OCI-LY7 (cell line): ENCODE results near the gene DDB1. TPM values are rescaled to one million over a fixed set of nuclear protein-coding genes. Genes with fewer than 3 reads are reported as not detected.

Experiments
- BruUV-seq: library from RNA; stranded (reverse); fragments of 400-500 nt; replicated peaks from 2 replicates; lab custom pipeline; 2021; lab: Mats Ljungman, UMichigan
- CTCF ChIA-PET: fragments of 300-600 bp; sonication (Branson Sonifier 250); formaldehyde crosslinking; loops from one replicate; lab custom pipeline; 2022; ENCODE audit warnings: antibody characterized with exemption; ENCODE audit not compliant: unreplicated experiment; lab: Charles Lee
- POLR2A ChIA-PET: fragments of 300-600 bp; sonication (Branson Sonifier 250); formaldehyde crosslinking; loops from one replicate; lab custom pipeline; 2022; ENCODE audit warnings: antibody characterized with exemption; lab: Charles Lee
- DNase-seq: peaks from one replicate; pipeline ENCODE4 v3.0.0-alpha.2; 2015; ENCODE audit warnings: low spot score
- H2AFZ ChIP-seq: fragments of 200-600 bp; sonication (generic), shearing (Covaris generic); 2 replicates; pipeline ENCODE4 v1.6.1; 2014; ENCODE audit warnings: mild to moderate bottlenecking, antibody characterized with exemption, low read length, moderate library complexity
- H3K27ac ChIP-seq: fragments of 200-600 bp; sonication (generic); 2 replicates; pipeline ENCODE4 v1.5.1; 2014; ENCODE audit warnings: mixed run types, low read depth, mild to moderate bottlenecking, moderate library complexity, low read length, inconsistent platforms; ENCODE audit not compliant: poor library complexity, severe bottlenecking
- H3K36me3 ChIP-seq: fragments of 200-600 bp; sonication (generic); 2 replicates; pipeline ENCODE4 v1.6.1; 2014; ENCODE audit warnings: mild to moderate bottlenecking, antibody characterized with exemption, low read length, moderate library complexity, mixed read lengths; ENCODE audit not compliant: insufficient read depth
- H3K4me1 ChIP-seq: fragments of 200-600 bp; sonication (generic); 2 replicates; pipeline ENCODE4 v1.5.1; 2014; ENCODE audit warnings: mild to moderate bottlenecking, low read length; ENCODE audit not compliant: insufficient read depth, poor library complexity, severe bottlenecking
- H3K4me2 ChIP-seq: fragments of 200-600 bp; sonication (generic); 2 replicates; pipeline ENCODE4 v1.6.1; 2014; ENCODE audit warnings: mild to moderate bottlenecking, low read length
- H3K4me3 ChIP-seq: fragments of 200-600 bp; sonication (generic); 2 replicates; pipeline ENCODE4 v1.5.1; 2014; ENCODE audit warnings: mild to moderate bottlenecking, low read depth, low read length; ENCODE audit not compliant: poor library complexity, severe bottlenecking
- H3K79me2 ChIP-seq: fragments of 200-600 bp; sonication (generic); 2 replicates; pipeline ENCODE4 v1.6.1; 2016; ENCODE audit warnings: low read depth, mild to moderate bottlenecking, low read length, moderate library complexity, mixed read lengths; ENCODE audit not compliant: insufficient read depth
- H3K9me2 ChIP-seq: fragments of 200-600 bp; sonication (generic); 2 replicates; pipeline ENCODE4 v1.6.1; 2016; ENCODE audit warnings: mild to moderate bottlenecking, low read length, mixed read lengths; ENCODE audit not compliant: insufficient read depth
- H3K9me3 ChIP-seq: fragments of 200-600 bp; sonication (generic); 2 replicates; pipeline ENCODE4 v1.6.1; 2014; ENCODE audit warnings: mild to moderate bottlenecking, mixed run types, low read length, mixed read lengths
- H4K20me1 ChIP-seq: fragments of 200-600 bp; sonication (generic); 2 replicates; pipeline ENCODE4 v1.6.1; 2014; ENCODE audit warnings: mild to moderate bottlenecking, antibody characterized with exemption, low read length, moderate library complexity, mixed read lengths; ENCODE audit not compliant: insufficient read depth
- CTCF ChIP-seq: fragments of 200-600 bp; sonication (generic); conservative IDR thresholded peaks from 2 replicates; pipeline ENCODE4 v1.5.1; 2014; ENCODE audit warnings: mild to moderate bottlenecking, antibody characterized with exemption, low read length, moderate library complexity, mixed read lengths
- EZH2phosphoT487 ChIP-seq: fragments of 200-600 bp; sonication (generic); IDR thresholded peaks from 2 replicates; pipeline ENCODE4 v1.6.1; 2018; ENCODE audit warnings: low read depth, borderline replicate concordance, mild to moderate bottlenecking, mixed run types, antibody characterized with exemption, low read length, moderate library complexity, mixed read lengths
- intact Hi-C: fragments of 100-400 bp; cut with micrococcal nuclease; formaldehyde crosslinking; loops from one replicate; pipeline ENCODE4 v1.10.0; 2022; ENCODE audit not compliant: unreplicated experiment
- total RNA-seq, 2 experiments: library from RNA; depleted of rRNA in 1 of 2; stranded (reverse); fragments of >200 nt in 1 of 2; shearing (Covaris generic) in 1 of 2; gene quantifications; 2 replicates each; pipeline ENCODE4 v1.2.3, GENCODE V29; 2014 to 2022

DDB1 gene
- total RNA-seq, 2 experiments from 2014 or later: 194 to 225 TPM

DNA sequence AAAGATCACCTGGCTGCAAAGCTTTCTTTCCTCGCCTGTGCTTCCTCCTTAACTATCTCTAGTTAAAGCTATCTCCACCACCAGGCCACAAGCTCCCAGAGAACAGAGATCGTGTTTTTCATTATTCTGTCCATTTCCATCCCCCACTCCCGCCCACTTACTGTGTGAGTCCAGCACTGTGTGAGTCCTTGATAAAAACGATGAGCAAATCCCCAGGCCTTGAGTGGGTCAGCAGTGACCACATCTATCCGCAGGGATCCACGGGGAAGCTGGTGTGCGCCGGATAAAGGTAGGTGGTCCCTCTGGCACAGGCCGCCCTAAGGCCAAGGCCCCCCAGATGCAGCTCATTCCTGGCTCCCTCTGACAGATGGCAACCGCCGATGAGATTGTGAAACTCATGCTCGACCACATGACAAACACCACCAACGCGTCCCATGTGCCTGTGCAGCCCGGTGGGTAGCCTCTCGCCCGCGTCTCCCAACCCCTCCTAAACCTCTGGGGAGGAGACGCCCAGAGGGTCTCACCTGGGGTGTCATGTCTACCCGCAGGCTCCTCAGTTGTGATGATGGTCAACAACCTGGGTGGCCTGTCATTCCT is 9.4 kb upstream of the DDB1 start:
- H3K4me1 ChIP-seq: no peaks in the 10 kb centered on the region
- no peak for DNase-seq
- ChIA-PET POLR2A (no interaction called here), CTCF (interaction anchor here (0.7 kb wide), 1 partner anchor 44 kb away, joined by 3 read pairs; no protein-coding TSS in a partner anchor)
- H3K79me2 ChIP-seq: no peaks in the 10 kb centered on the region
- H3K36me3 ChIP-seq: peaks cover 34% of the 10 kb centered on the region
- H2AFZ ChIP-seq: no peak overlapping the region
- intact Hi-C loops: no loop called here
- H3K4me2 ChIP-seq: no peak overlapping the region
- H3K9me3 ChIP-seq: no peaks in the 10 kb centered on the region
- no peak overlapping the region for H3K4me3 ChIP-seq
- H4K20me1 ChIP-seq: no peaks in the 10 kb centered on the region
- H3K27ac ChIP-seq: no peak overlapping the region
- no TSS peak for BruUV-seq
- TF ChIP-seq CTCF: no peak
- TF ChIP-seq EZH2phosphoT487: no peak
- no peaks in the 10 kb centered on the region for H3K9me2 ChIP-seq

- TF ChIP-seq CTCF: no peak
- no peak for TF ChIP-seq EZH2phosphoT487
- no TSS peak for BruUV-seq
- Histone ChIP-seq H2AFZ (no peak overlapping the region), H3K9me3 (no peaks in the 10 kb centered on the region), H3K4me2 (no peak overlapping the region), H3K36me3 (peaks cover 29% of the 10 kb centered on the region), H4K20me1 (no peaks in the 10 kb centered on the region), H3K9me2 (no peaks in the 10 kb centered on the region), H3K27ac (no peak overlapping the region), H3K4me1 (no peaks in the 10 kb centered on the region), H3K4me3 (no peak overlapping the region), H3K79me2 (no peaks in the 10 kb centered on the region)
- CTCF ChIA-PET: no interaction called here
- intact Hi-C loops: no loop called here
- DNase-seq: no peak
- POLR2A ChIA-PET: no interaction called here
Observed at GRCh38 chr11:61341706-61342105, 8.8 kb upstream of the DDB1 start.

- ChIA-PET POLR2A (no interaction called here), CTCF (no interaction called here)
- Histone ChIP-seq H3K36me3 (peaks cover 28% of the 10 kb centered on the region), H3K9me2 (no peaks in the 10 kb centered on the region), H3K4me2 (no peak overlapping the region), H3K27ac (no peak overlapping the region), H3K4me1 (peaks cover 7% of the 10 kb centered on the region), H3K4me3 (no peak overlapping the region), H4K20me1 (no peaks in the 10 kb centered on the region), H2AFZ (no peak overlapping the region), H3K9me3 (no peaks in the 10 kb centered on the region), H3K79me2 (no peaks in the 10 kb centered on the region)
- no peak for DNase-seq
- TF ChIP-seq CTCF (no peak), EZH2phosphoT487 (no peak)
- intact Hi-C loops: no loop called here
- BruUV-seq: no TSS peak
Observed at GRCh38 chr11:61340979-61341378, 8.1 kb upstream of the DDB1 start.
